Measurements from ENCODE around the gene FBXL7.

- TF ChIP-seq, protein P1, sequence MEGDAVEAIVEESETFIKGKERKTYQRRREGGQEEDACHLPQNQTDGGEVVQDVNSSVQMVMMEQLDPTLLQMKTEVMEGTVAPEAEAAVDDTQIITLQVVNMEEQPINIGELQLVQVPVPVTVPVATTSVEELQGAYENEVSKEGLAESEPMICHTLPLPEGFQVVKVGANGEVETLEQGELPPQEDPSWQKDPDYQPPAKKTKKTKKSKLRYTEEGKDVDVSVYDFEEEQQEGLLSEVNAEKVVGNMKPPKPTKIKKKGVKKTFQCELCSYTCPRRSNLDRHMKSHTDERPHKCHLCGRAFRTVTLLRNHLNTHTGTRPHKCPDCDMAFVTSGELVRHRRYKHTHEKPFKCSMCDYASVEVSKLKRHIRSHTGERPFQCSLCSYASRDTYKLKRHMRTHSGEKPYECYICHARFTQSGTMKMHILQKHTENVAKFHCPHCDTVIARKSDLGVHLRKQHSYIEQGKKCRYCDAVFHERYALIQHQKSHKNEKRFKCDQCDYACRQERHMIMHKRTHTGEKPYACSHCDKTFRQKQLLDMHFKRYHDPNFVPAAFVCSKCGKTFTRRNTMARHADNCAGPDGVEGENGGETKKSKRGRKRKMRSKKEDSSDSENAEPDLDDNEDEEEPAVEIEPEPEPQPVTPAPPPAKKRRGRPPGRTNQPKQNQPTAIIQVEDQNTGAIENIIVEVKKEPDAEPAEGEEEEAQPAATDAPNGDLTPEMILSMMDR (optimal IDR thresholded peaks at IDR 0.05 in 1 of 3, IDR thresholded peaks at IDR 0.05 in 1 of 3, conservative IDR thresholded peaks at IDR 0.05 in 1 of 3; ENCODE audit: extremely low read depth in 1 of 3, insufficient read depth in 2 of 3, low read length in 3 of 3): no peak
- TF ChIP-seq EZH2 (IDR thresholded peaks at IDR 0.05; ENCODE audit: low read length): no peak
Observed at GRCh38 chr5:15513911-15514310, 13.9 kb downstream of the FBXL7 start.
